NCI-H446 (cell line): ENCODE measurements around the gene CNOT3.
A peak's percentile ranks its signal among the peaks of the same experiment; 100 is the strongest.

ENCODE experiments used
- DNase-seq, 2 experiments: peaks; one replicate each; lab custom pipeline; 2025; lab: John Stamatoyannopoulos, UW

The CNOT3 gene

GRCh38 chr19:54121259-54121658, 16.3 kb upstream of the CNOT3 start:
- DNase-seq, result no peak

DNA sequence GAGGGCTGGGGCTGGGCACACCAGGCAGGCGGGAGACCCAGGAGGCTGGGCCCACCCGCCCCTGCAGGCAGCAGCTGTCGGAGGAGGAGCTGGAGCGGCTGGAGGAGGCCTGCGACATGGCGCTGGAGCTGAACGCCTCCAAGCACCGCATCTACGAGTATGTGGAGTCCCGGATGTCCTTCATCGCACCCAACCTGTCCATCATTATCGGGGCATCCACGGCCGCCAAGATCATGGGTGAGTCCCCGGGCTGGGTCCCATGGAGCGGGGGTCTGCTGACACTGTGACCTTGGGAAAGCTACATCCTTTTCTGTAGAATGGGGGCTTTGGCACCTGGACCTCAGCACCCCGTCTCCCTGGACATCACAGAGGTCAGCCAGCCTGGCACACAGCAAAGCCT, 13.9 kb upstream of the CNOT3 start:
- no peak for DNase-seq

DNA sequence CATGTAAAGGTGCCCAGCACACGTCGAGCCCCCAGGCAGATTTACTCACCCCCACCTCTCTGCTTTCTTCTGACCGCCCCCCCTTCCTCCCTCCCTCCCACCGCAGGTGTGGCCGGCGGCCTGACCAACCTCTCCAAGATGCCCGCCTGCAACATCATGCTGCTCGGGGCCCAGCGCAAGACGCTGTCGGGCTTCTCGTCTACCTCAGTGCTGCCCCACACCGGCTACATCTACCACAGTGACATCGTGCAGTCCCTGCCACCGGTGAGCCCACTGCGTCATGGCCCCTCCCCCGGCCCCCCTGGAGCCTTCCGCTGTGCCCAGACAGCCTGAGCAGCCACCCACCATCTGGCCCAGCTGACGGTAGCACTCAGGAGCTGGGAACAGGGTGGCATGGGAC, 13.2 kb upstream of the CNOT3 start:
- DNase-seq, result no peak

DNA sequence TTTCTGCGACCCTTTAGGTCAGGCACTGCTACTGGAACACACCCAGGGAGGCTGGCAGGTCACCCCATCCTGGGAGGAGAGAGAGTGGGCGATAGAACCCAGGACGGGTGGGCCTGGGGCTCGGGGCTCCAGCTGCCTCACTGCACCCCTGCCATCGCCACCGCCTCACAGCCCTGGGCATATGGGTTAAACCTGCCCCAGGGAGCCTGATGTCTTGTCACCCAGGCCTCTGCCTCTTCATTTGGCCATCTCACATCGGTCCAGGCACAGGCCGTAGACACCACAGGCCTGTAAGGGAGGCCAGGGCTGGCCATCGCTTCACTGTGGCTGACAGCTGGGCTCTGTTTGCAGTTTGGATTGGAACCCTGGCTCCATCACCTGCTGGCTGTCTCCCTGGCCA, 11.8 kb upstream of the CNOT3 start:
- no peak for DNase-seq

DNA sequence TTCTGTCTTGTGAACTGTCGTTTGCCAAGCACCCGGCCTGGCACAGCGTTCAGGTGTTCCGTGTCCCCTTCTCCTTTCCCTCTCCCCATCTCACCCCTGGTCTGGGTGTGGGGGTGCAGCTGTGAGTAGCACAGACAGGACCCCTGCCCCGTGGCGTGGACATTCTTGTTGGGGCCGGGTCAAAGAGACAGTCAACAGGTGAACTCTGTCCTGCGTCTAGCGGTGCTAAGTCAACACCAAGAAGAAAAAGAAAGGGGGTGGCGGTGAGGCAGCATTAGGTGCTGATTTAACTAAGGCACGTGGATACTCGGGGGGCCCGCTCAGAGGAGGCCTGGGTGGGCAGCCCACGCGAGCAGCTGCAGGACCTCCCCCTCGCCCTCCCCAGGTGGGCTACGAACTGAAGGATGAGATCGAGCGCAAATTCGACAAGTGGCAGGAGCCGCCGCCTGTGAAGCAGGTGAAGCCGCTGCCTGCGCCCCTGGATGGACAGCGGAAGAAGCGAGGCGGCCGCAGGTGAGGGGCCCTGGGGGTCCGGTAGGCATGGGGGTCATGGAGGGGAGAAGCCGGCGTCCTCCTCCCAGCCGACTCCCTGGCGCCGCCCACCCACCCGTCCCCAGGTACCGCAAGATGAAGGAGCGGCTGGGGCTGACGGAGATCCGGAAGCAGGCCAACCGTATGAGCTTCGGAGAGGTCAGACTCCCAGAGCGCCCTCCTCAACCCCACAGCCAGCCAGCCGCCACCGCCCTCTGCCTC, 9.7 kb upstream of the CNOT3 start:
- DNase-seq, result no peak

GRCh38 chr19:54128441-54128725, 9.2 kb upstream of the CNOT3 start:
- DNase-seq, result no peak

- no peak for DNase-seq
These were observed 8.6 kb upstream of the CNOT3 start for GRCh38 chr19:54128796-54129616.

DNA sequence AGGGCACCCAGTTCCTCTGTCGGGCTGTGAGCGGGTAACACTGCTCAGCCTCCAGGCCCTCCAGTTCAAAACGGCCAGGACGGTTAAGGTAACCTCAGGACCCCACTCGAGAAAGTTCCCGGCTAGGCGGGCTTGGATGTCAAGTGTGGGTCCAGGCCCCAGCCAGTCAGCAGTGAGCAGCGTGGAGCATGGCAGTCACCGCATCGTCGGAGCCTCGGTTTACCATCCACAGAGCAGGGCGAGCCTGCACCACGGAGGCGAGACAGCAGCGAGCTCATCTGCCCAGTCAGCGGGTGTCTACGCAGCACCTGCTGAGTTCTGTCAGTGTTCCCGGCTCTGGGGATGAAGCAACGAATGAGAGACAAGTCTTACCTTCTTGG, 8.0 kb upstream of the CNOT3 start:
- no peak for DNase-seq

- DNase-seq, result peak in 1 of 2 experiments; percentile 21
These were observed 4.1 kb upstream of the CNOT3 start for GRCh38 chr19:54133312-54133956.

GRCh38 chr19:54133957-54134590, 3.5 kb upstream of the CNOT3 start:
- no peak for DNase-seq

DNA sequence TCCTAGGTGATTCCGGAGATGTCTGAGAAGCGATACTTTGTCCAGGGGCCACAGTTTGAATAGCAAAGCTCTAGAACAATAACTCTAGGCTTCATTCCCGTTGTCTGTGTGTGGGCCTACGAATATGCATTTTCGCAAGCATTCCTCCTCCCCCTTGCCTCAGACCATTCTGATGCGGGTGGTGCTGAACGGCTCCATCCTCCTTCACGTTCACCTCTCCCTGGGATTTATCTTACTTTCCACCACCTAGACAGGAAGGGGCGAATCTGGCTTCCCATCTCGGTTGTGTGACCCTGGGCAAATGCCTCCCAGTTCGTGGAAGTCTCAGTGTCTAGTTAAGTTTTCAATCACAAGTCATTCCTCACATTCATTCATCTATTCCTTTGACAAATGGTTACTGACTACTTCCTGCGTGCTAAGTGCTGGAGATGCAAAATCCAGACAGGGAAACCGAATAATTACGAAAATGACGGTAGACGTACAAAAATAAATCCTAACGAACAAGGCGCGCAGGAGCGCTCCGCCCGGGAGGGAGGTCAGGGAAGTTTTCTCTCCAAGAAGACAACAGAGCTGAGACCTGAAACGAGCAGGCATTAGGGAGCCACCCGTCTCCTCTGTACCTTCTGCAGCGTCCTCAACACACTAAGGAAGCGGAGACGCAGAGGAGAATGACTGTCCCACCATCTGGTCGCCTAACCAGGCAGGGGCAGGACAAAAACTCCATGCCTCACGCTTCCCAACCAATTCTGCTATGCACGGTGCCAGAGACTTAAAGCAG, 1.3 kb upstream of the CNOT3 start:
- no peak for DNase-seq

GRCh38 chr19:54136864-54137698, 481 bp upstream of the CNOT3 start:
- DNase-seq, result peak; percentile 100

GRCh38 chr19:54138489-54139256, 1.1 kb downstream of the CNOT3 start:
- no peak for DNase-seq

- DNase-seq, result no peak
These were observed 3.8 kb downstream of the CNOT3 start for GRCh38 chr19:54141356-54141755.

DNA sequence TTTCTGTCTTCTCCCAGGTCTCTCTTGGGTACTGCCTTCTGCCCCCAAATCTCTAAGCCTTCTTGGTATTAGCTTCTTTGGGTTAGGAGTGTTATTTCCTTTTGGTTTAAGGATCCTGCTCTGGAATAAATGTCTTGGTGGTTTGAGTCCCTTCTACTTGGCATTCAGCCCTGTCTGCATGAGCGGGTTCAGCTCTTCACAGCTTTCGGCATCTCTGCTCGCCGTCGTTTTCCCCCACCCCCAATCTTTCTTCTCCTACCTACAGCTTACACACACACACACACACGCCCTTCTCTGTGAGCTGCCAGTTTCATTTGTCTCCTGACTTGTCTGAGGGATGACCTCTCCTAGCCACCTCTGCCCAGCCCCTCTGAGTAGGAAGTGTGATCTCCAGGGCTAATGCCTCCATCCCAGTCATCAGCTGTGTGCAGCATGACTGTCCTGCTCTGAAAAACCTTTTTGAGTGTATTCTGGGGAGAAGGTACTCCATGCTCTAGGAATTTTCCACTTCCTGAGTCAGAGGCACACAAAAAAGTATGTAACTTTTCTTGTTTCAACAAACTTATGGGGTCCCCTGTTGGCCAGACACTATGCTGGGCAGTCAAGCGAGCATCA, 4.7 kb downstream of the CNOT3 start:
- DNase-seq, result no peak

DNA sequence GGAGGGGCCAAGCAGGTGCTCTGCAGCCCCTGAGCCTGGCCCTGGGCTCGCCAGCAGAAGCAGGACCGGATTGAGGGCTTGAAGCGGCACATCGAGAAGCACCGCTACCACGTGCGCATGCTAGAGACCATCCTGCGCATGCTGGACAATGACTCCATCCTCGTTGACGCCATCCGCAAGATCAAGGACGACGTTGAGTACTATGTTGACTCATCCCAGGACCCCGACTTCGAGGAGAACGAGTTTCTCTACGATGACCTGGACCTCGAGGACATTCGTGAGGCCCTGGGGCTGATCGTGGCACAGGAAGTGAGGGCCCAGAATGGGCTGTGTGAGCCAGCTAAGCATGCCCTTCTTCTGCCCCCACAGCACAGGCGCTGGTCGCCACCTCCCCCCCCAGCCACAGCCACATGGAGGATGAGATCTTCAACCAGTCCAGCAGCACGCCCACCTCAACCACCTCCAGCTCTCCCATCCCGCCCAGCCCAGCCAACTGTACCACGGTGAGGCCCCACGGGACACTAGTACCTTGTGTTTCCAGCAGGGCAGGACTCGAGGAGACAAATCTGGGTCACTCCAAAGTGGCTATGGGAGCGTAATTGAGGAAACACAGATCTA, 8.1 kb downstream of the CNOT3 start:
- no peak for DNase-seq

- DNase-seq, result no peak
These were observed 10.1 kb downstream of the CNOT3 start for GRCh38 chr19:54147676-54148075.

DNA sequence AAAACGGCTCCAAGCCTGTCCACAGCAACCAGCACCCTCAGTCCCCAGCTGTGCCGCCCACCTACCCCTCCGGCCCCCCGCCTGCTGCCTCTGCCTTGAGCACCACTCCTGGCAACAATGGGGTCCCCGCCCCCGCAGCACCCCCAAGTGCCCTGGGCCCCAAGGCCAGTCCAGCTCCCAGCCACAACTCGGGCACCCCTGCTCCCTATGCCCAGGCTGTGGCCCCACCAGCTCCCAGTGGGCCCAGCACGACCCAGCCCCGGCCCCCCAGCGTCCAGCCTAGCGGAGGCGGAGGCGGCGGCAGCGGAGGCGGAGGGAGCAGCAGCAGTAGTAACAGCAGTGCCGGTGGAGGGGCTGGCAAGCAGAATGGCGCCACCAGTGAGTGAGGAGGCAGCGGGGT, 10.6 kb downstream of the CNOT3 start:
- DNase-seq, result no peak
